HepG2 (cell line): ENCODE results near the gene CADM4. TPM values are rescaled to one million over a fixed set of nuclear protein-coding genes. Genes with fewer than 3 reads are reported as not detected.

Experiments
- ATAC-seq: fragments of 200-7000 bp; cut with Tn5 transposase; 3 replicates; pipeline ENCODE4 v1.9.1; 2020; ENCODE audit warnings: mild to moderate bottlenecking, moderate library complexity
- BruUV-seq: library from RNA; stranded (reverse); fragments of 400-500 nt; replicated peaks from 2 replicates; lab custom pipeline; 2021; lab: Mats Ljungman, UMichigan
- CTCF ChIA-PET: fragments of 300-600 bp; formaldehyde crosslinking; extraction: SDS; loops from one replicate; lab custom pipeline; 2021; ENCODE audit warnings: low total read pairs, inconsistent platforms, low intra/inter-chr PET ratio; lab: Yijun Ruan, JAX
- POLR2A ChIA-PET: fragments of 350-600 bp; sonication (Branson Sonifier 250); formaldehyde crosslinking; loops from one replicate; lab custom pipeline; 2020; ENCODE audit warnings: antibody characterized with exemption, inconsistent platforms; lab: Yijun Ruan, JAX
- DNase-seq: peaks from one replicate; pipeline ENCODE4 v3.0.0-alpha.2; 2015; ENCODE audit warnings: low spot score
- FAIRE-seq: peaks from 3 replicates; lab custom pipeline; 2011; peaks lifted over from hg19 to GRCh38; lab: Jason Lieb, UNC
- H2AFZ ChIP-seq: one replicate; pipeline ENCODE4 v1.6.1; 2011; ENCODE audit warnings: low read length, inconsistent platforms
- H3K27ac ChIP-seq: fragments of 300-600 bp; 3 replicates; pipeline ENCODE4 v1.8.0; 2011; ENCODE audit warnings: mixed run types, mild to moderate bottlenecking, mixed read lengths, low read length, inconsistent platforms; ENCODE audit not compliant: insufficient read depth; ENCODE audit errors: extremely low read length
- H3K27me3 ChIP-seq, 2 experiments: fragments of 200-600 bp in 1 of 2; 2 replicates in 1 of 2; 3 replicates in 1 of 2; pipeline versions ENCODE4 v1.6.0 to v1.8.0; 2011; ENCODE audit warnings: low read length in 2 of 2, mild to moderate bottlenecking in 2 of 2, moderate library complexity in 2 of 2, inconsistent platforms in 1 of 2; ENCODE audit not compliant: insufficient read depth in 2 of 2, control insufficient read depth in 1 of 2
- H3K36me3 ChIP-seq, 2 experiments: fragments of 200-600 bp in 1 of 2; replicated peaks in 1 of 2; 2 replicates in 1 of 2; 3 replicates in 1 of 2; pipeline versions ENCODE4 v1.5.1 to v1.8.0; 2011; ENCODE audit warnings: low read length in 2 of 2, inconsistent platforms in 1 of 2; ENCODE audit not compliant: insufficient read depth in 2 of 2, control insufficient read depth in 1 of 2
- H3K4me1 ChIP-seq: 2 replicates; pipeline ENCODE4 v1.5.1; 2012; ENCODE audit warnings: low read length, inconsistent platforms; ENCODE audit not compliant: insufficient read depth
- H3K4me2 ChIP-seq: 2 replicates; pipeline ENCODE4 v1.6.0; 2011; ENCODE audit warnings: low read depth, low read length, inconsistent platforms
- H3K4me3 ChIP-seq, 3 experiments: fragments of 200-600 bp in 1 of 3; sonication (generic), shearing (Covaris generic) in 1 of 3; replicated peaks in 1 of 3; 2 replicates each; pipeline ENCODE4 v1.5.1; 2011 to 2016; ENCODE audit warnings: low read length in 3 of 3, inconsistent platforms in 2 of 3, low read depth in 2 of 3, mild to moderate bottlenecking in 2 of 3, control low read depth in 1 of 3, mixed read lengths in 1 of 3; ENCODE audit not compliant: insufficient read depth in 1 of 3
- H3K79me2 ChIP-seq: one replicate; pipeline ENCODE4 v1.6.1; 2011; ENCODE audit warnings: low read length, inconsistent platforms; ENCODE audit not compliant: insufficient read depth
- H3K9ac ChIP-seq: 2 replicates; pipeline ENCODE4 v1.6.0; 2011; ENCODE audit warnings: mild to moderate bottlenecking, low read depth, low read length, inconsistent platforms; ENCODE audit not compliant: insufficient read depth
- H3K9me3 ChIP-seq: 2 replicates; pipeline ENCODE4 v1.5.1; 2012; ENCODE audit warnings: mild to moderate bottlenecking, low read length
- H4K20me1 ChIP-seq: 2 replicates; pipeline ENCODE4 v1.6.0; 2011; ENCODE audit warnings: inconsistent platforms, mild to moderate bottlenecking, low read length, moderate library complexity; ENCODE audit not compliant: insufficient read depth
- HNF4A ChIP-seq: sonication (generic); formaldehyde crosslinking; IDR thresholded peaks from 2 replicates; pipeline ENCODE4 v1.4.0; 2020; ENCODE audit warnings: missing genetic modification reagents
- IKZF4 ChIP-seq: sonication (generic); formaldehyde crosslinking; IDR thresholded peaks from 2 replicates; pipeline ENCODE4 v1.5.1; 2020; ENCODE audit warnings: borderline replicate concordance, mild to moderate bottlenecking, low read depth, missing genetic modification reagents; ENCODE audit errors: not compliant biosample characterization
- PAX8 ChIP-seq: sonication (generic); formaldehyde crosslinking; IDR thresholded peaks from 2 replicates; pipeline ENCODE4 v1.8.0; 2022; ENCODE audit warnings: mild to moderate bottlenecking, missing genetic modification reagents, borderline replicate concordance
- ZBTB37 ChIP-seq: sonication (generic); formaldehyde crosslinking; IDR thresholded peaks from 2 replicates; pipeline ENCODE4 v1.4.0; 2020; ENCODE audit warnings: mild to moderate bottlenecking, missing genetic modification reagents
- ZHX2 ChIP-seq, 2 experiments: sonication (generic) in 1 of 2; formaldehyde crosslinking in 1 of 2; IDR thresholded peaks; 2 replicates each; pipeline versions ENCODE4 v1.6.1 to v1.9.0; 2014 to 2022; ENCODE audit warnings: antibody characterized with exemption in 1 of 2, borderline replicate concordance in 1 of 2, inconsistent platforms in 1 of 2, low read depth in 1 of 2, missing genetic modification reagents in 1 of 2
- ZNF24 ChIP-seq: fragments of 450-650 bp; IDR thresholded peaks from 2 replicates; pipeline ENCODE4 v1.6.1; 2017; ENCODE audit warnings: antibody characterized with exemption, mild to moderate bottlenecking
- ZNF678 ChIP-seq: sonication (generic); formaldehyde crosslinking; IDR thresholded peaks from 2 replicates; pipeline ENCODE4 v1.4.0; 2020; ENCODE audit warnings: mild to moderate bottlenecking, missing genetic modification reagents
- ZNF891 ChIP-seq: sonication (generic); formaldehyde crosslinking; IDR thresholded peaks from 2 replicates; pipeline ENCODE4 v1.5.0; 2020; ENCODE audit warnings: mild to moderate bottlenecking, missing genetic modification reagents
- ZSCAN12 ChIP-seq: sonication (generic); formaldehyde crosslinking; IDR thresholded peaks from 2 replicates; pipeline ENCODE4 v1.9.0; 2021; ENCODE audit warnings: mild to moderate bottlenecking, missing genetic modification reagents
- WGBS: methylation state at CpG from one replicate; pipeline ENCODE4 v1.1.6; 2017; ENCODE audit warnings: low lambda C conversion rate; 5-methylcytosine and 5-hydroxymethylcytosine counted together
- in situ Hi-C: cut with HindIII; loops from 2 replicates; pipeline ENCODE4 v1.10.0; 2017; ENCODE audit warnings: low pct_unique_long_range_greater_than_20kb; ENCODE audit not compliant: extremely low pct_ligation_motif_present
- intact Hi-C: fragments of 100-400 bp; cut with micrococcal nuclease; formaldehyde crosslinking; loops from one replicate; pipeline ENCODE4 v1.10.0; 2022; ENCODE audit not compliant: unreplicated experiment
- polyA plus RNA-seq, 8 experiments: library from polyadenylated mRNA; depleted of rRNA in 3 of 8; stranded (reverse) in 7 of 8; unstranded in 1 of 8; fragments of >200 nt; fragmentation: Illumina TruSeq in 4 of 8; extraction: Trizol in 4 of 8; gene quantifications; 2 replicates each; pipeline versions ENCODE4 v1.2.1 to v1.2.3, GENCODE V29; 2011 to 2016; ENCODE audit warnings: low read depth in 4 of 8, missing spikeins in 1 of 8, mixed read lengths in 1 of 8; ENCODE audit not compliant: insufficient read depth in 1 of 8
- total RNA-seq, 5 experiments: library from RNA; depleted of rRNA; stranded (reverse); fragments of >200 nt; fragmentation: Illumina TruSeq; extraction: Trizol; gene quantifications; 2 replicates each; pipeline ENCODE4 v1.2.3, GENCODE V29; 2016; ENCODE audit warnings: low read depth in 1 of 5
- TF ChIP-seq, protein P1 (sequence below): sonication (generic); formaldehyde crosslinking; IDR thresholded peaks from 2 replicates; pipeline ENCODE4 v1.4.0; 2020; ENCODE audit warnings: missing genetic modification reagents, low read depth, mild to moderate bottlenecking, borderline replicate concordance
- TF ChIP-seq, protein P2 (sequence below): sonication (generic); formaldehyde crosslinking; IDR thresholded peaks from 2 replicates; pipeline ENCODE4; 2020; ENCODE audit warnings: missing genetic modification reagents, mild to moderate bottlenecking, borderline replicate concordance

The CADM4 gene
- total and polyA plus RNA-seq, 2 of the 13 experiments (the other 11 are each of a cell fraction or from before 2014, with no cell fraction given), result 8.5 to 16.0 TPM

DNA sequence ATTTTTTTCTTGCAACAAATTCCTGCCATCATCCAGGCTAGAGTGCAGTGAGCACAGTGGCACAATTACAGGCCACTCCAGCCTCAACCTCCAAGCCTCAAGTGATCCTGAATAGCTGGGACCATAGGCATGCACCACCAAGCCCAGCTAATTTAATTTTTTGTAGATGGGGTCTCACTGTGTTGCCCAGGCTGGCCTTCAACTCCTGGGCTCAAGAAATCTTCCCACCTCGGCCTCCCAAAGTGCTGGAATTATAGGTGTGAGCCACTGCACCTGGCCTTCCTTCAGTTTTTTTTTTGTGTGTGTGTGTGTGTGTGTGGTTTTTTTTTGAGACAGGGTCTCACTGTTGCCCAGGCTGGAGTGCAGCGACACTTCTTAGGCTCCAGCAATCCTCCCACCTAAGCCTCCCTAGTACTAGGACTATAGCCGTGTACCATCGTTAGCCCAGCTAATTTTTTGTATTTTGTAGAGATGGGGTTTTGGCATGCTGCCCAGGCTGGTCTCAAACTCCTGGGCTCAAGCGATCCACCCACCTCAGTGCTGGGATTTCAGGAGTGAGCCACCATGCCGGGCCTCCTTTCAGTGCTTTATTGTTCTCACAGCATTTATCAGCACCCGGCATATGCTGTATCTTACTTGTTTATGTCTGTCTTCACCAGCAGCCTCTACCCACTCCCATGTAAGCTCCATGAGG is 33.6 kb downstream of the CADM4 start:
- no peak overlapping the region for H3K9ac ChIP-seq
- H3K9me3 ChIP-seq, result no peaks in the 10 kb centered on the region
- ChIA-PET POLR2A (interaction anchor here (0.6 to 1.1 kb wide), 3 partner anchors 9 to 12 kb away, joined by 3 read pairs; partner anchors contain the start of genes IRGQ and ZNF576), CTCF (no interaction called here)
- H3K4me1 ChIP-seq, result no peaks in the 10 kb centered on the region
- in situ Hi-C loops (no loop called here), intact Hi-C loops (no loop called here)
- H3K27ac ChIP-seq, result no peak overlapping the region
- FAIRE-seq (no peak), ATAC-seq (no peak), DNase-seq (no peak)
- no peak overlapping the region for H2AFZ ChIP-seq
- no peaks in the 10 kb centered on the region for H3K79me2 ChIP-seq
- BruUV-seq, result no TSS peak
- no peak overlapping the region for H3K4me2 ChIP-seq
- no peak overlapping the region for H3K4me3 ChIP-seq
- no peaks in the 10 kb centered on the region for H4K20me1 ChIP-seq
- peaks cover 11 to 16% of the 10 kb centered on the region in 2 experiments; a peak in 4 of 5 replicates for H3K36me3 ChIP-seq
- no peaks in the 10 kb centered on the region for H3K27me3 ChIP-seq
- WGBS, result 82% methylated on average over 7 of the region's 7 CpGs
- TF ChIP-seq ZNF678 (CRISPR knock-in tag) (no peak), ZNF24 (no peak), ZBTB37 (CRISPR knock-in tag) (no peak), ZNF891 (CRISPR knock-in tag) (no peak), ZHX2 (IDR thresholded peaks at IDR 0.05; ENCODE audit: low read depth) (no peak), ZHX2 (CRISPR knock-in tag; IDR thresholded peaks at IDR 0.05; ENCODE audit: borderline replicate concordance) (no peak), HNF4A (CRISPR knock-in tag) (no peak), IKZF4 (CRISPR knock-in tag) (no peak), PAX8 (CRISPR knock-in tag) (no peak), ZSCAN12 (CRISPR knock-in tag) (no peak)
- TF ChIP-seq, protein P1, sequence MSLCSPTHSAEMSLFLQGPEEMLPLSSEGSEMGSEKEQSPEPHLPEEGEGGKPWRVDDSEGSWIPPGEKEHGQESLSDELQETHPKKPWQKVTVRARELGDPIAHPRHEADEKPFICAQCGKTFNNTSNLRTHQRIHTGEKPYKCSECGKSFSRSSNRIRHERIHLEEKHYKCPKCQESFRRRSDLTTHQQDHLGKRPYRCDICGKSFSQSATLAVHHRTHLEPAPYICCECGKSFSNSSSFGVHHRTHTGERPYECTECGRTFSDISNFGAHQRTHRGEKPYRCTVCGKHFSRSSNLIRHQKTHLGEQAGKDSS (CRISPR knock-in tag), result no peak
- TF ChIP-seq, protein P2, sequence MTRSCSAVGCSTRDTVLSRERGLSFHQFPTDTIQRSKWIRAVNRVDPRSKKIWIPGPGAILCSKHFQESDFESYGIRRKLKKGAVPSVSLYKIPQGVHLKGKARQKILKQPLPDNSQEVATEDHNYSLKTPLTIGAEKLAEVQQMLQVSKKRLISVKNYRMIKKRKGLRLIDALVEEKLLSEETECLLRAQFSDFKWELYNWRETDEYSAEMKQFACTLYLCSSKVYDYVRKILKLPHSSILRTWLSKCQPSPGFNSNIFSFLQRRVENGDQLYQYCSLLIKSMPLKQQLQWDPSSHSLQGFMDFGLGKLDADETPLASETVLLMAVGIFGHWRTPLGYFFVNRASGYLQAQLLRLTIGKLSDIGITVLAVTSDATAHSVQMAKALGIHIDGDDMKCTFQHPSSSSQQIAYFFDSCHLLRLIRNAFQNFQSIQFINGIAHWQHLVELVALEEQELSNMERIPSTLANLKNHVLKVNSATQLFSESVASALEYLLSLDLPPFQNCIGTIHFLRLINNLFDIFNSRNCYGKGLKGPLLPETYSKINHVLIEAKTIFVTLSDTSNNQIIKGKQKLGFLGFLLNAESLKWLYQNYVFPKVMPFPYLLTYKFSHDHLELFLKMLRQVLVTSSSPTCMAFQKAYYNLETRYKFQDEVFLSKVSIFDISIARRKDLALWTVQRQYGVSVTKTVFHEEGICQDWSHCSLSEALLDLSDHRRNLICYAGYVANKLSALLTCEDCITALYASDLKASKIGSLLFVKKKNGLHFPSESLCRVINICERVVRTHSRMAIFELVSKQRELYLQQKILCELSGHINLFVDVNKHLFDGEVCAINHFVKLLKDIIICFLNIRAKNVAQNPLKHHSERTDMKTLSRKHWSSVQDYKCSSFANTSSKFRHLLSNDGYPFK (CRISPR knock-in tag), result no peak
